Liver (tissue), 3 donors: Measurements from ENCODE around the gene BCAS1.

Source experiments
- EGR1 ChIP-seq, 2 donors: IDR thresholded peaks; 2 replicates each; pipeline ENCODE4 v1.6.1; 2016 to 2018; ENCODE audit warnings: antibody characterized with exemption in 2 of 2, low read depth in 2 of 2
- FOXA1 ChIP-seq: IDR thresholded peaks from 2 replicates; pipeline ENCODE4 v1.6.1; 2016; ENCODE audit warnings: antibody characterized with exemption
- SP1 ChIP-seq: IDR thresholded peaks from 2 replicates; pipeline ENCODE4 v1.6.1; 2018; ENCODE audit warnings: antibody characterized with exemption, mild to moderate bottlenecking
- TAF1 ChIP-seq: conservative IDR thresholded peaks from 2 replicates; pipeline ENCODE4 v1.6.1; 2016; ENCODE audit warnings: antibody characterized with exemption, mild to moderate bottlenecking
- YY1 ChIP-seq: IDR thresholded peaks from 2 replicates; pipeline ENCODE4 v1.6.1; 2016; ENCODE audit warnings: antibody characterized with exemption, mild to moderate bottlenecking
- TF ChIP-seq, protein P1 (sequence below): fragments of 150-350 bp; IDR thresholded peaks from 2 replicates; pipeline ENCODE4 v1.5.1; 2017; ENCODE audit warnings: improper control_type of control experiment, low read depth, low read length; ENCODE audit not compliant: missing input control
- TF ChIP-seq, protein P2 (sequence below): IDR thresholded peaks from 2 replicates; pipeline ENCODE4 v1.6.1; 2016; ENCODE audit warnings: antibody characterized with exemption
- TF ChIP-seq, protein P3 (sequence below): IDR thresholded peaks from 2 replicates; pipeline ENCODE4 v1.6.1; 2016; ENCODE audit warnings: antibody characterized with exemption
- TF ChIP-seq, protein P4 (sequence below): IDR thresholded peaks from 2 replicates; pipeline ENCODE4 v1.6.1; 2016; ENCODE audit warnings: antibody characterized with exemption, mild to moderate bottlenecking
- donor health status: healthy.
- donor health status: healthy.

DNA sequence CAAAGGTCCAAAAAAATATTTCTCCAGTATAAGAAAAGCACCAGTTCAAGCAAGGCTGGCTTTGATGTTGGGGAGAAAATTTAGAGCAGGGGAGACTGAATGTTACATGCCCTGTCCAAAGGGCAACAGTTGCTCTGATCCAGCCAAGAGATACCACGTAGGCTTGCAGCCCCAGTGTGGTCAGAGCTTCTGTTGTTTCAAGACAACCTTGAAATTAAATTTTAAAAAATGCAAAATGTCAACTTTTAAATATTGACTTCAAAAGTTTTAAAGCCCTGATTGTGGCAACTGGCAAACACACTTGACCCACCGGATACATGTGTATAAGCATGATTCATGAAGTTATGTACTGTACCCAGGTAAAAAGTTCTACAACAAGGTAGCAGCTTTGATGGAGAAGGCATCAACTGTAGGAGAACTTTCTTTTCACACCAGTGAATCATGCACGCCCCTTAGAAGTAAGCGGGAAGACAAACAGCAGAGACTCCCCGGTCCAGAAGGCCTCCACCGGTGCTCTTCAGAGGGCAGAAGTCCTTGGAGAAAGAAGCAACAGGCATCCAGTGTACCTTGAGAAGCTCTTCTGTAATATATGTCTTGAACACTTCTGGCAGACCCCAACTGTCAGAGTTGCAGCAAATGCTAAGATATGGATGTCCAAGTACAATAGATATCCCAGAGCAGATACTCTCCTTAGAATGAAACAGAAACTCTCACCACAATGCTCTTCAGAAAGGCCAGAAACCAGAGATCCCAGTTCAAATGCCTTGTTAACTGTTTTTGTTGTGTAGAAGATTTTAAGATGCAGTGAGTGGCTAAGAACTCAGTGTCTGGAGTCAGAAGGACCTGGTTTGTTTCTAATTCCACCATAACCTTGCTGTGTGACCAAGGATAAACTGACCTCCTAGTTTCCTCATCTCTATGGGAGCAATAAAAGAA is 115.4 kb downstream of the BCAS1 start:
- TF ChIP-seq, protein P1, sequence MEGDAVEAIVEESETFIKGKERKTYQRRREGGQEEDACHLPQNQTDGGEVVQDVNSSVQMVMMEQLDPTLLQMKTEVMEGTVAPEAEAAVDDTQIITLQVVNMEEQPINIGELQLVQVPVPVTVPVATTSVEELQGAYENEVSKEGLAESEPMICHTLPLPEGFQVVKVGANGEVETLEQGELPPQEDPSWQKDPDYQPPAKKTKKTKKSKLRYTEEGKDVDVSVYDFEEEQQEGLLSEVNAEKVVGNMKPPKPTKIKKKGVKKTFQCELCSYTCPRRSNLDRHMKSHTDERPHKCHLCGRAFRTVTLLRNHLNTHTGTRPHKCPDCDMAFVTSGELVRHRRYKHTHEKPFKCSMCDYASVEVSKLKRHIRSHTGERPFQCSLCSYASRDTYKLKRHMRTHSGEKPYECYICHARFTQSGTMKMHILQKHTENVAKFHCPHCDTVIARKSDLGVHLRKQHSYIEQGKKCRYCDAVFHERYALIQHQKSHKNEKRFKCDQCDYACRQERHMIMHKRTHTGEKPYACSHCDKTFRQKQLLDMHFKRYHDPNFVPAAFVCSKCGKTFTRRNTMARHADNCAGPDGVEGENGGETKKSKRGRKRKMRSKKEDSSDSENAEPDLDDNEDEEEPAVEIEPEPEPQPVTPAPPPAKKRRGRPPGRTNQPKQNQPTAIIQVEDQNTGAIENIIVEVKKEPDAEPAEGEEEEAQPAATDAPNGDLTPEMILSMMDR, result no peak
- TF ChIP-seq EGR1 (IDR thresholded peaks at IDR 0.05; ENCODE audit: low read depth in 2 of 2), result no peak
- TF ChIP-seq, protein P2, sequence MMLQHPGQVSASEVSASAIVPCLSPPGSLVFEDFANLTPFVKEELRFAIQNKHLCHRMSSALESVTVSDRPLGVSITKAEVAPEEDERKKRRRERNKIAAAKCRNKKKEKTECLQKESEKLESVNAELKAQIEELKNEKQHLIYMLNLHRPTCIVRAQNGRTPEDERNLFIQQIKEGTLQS, result no peak
- TF ChIP-seq TAF1, result no peak
- no peak for TF ChIP-seq YY1
- no peak for TF ChIP-seq SP1
- TF ChIP-seq FOXA1, result no peak
- TF ChIP-seq, protein P3, sequence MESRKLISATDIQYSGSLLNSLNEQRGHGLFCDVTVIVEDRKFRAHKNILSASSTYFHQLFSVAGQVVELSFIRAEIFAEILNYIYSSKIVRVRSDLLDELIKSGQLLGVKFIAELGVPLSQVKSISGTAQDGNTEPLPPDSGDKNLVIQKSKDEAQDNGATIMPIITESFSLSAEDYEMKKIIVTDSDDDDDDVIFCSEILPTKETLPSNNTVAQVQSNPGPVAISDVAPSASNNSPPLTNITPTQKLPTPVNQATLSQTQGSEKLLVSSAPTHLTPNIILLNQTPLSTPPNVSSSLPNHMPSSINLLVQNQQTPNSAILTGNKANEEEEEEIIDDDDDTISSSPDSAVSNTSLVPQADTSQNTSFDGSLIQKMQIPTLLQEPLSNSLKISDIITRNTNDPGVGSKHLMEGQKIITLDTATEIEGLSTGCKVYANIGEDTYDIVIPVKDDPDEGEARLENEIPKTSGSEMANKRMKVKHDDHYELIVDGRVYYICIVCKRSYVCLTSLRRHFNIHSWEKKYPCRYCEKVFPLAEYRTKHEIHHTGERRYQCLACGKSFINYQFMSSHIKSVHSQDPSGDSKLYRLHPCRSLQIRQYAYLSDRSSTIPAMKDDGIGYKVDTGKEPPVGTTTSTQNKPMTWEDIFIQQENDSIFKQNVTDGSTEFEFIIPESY, result no peak
- TF ChIP-seq, protein P4, sequence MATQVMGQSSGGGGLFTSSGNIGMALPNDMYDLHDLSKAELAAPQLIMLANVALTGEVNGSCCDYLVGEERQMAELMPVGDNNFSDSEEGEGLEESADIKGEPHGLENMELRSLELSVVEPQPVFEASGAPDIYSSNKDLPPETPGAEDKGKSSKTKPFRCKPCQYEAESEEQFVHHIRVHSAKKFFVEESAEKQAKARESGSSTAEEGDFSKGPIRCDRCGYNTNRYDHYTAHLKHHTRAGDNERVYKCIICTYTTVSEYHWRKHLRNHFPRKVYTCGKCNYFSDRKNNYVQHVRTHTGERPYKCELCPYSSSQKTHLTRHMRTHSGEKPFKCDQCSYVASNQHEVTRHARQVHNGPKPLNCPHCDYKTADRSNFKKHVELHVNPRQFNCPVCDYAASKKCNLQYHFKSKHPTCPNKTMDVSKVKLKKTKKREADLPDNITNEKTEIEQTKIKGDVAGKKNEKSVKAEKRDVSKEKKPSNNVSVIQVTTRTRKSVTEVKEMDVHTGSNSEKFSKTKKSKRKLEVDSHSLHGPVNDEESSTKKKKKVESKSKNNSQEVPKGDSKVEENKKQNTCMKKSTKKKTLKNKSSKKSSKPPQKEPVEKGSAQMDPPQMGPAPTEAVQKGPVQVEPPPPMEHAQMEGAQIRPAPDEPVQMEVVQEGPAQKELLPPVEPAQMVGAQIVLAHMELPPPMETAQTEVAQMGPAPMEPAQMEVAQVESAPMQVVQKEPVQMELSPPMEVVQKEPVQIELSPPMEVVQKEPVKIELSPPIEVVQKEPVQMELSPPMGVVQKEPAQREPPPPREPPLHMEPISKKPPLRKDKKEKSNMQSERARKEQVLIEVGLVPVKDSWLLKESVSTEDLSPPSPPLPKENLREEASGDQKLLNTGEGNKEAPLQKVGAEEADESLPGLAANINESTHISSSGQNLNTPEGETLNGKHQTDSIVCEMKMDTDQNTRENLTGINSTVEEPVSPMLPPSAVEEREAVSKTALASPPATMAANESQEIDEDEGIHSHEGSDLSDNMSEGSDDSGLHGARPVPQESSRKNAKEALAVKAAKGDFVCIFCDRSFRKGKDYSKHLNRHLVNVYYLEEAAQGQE, result no peak
